Measurements from ENCODE around the gene EOMES.

The EOMES gene

DNA sequence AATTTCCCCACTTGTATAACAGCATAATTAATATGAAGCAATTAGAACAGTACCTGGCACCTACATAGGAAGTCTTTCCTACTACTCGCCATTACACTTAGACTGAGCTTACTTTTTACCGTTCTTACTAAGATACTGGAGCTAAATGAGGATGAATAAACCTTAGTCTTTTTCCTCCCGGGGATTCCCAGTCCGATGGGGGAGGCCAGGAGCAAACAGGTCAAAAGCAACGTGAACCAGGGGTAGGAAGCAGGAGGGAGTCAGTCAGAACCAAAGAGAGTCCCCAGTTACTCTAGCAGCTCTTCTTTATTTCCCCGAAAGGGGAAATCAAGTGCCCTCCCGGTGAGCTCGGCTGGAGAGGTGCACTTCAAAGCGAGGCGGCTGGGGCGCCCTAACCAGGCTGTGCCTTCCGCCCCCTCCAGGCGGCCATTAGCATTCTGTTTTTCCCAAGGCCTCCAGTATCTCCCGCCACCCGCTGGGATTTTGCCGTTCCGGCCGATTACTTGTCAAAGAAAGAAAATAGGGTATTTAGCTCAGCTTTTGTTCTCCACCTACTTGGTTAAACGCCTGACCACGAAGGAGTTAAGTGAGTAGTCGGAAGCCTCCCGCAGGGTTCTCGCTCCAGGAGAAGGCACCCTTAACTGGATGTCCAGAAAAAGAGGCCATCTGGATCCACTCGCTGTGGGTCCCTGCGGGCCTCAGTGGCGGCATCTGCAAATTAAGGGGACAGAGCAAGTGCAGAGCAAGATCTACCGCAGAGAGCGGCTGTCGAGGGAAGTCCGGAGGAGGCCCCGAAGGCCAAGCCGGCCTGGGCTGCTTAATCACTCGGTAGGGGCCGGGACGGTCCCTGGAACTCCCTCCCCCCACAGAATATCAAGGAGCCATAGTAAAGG lies 6.3 kb upstream of the EOMES start:
- Mint-ChIP-seq H3K27me3 (peaks cover 84% of the 10 kb centered on the region), H3K4me1 (ENCODE audit: low read depth) (peaks cover 48% of the 10 kb centered on the region), H3K9me3 (no peaks in the 10 kb centered on the region), H3K4me3 (peak overlapping the region; percentile 67), H3K36me3 (ENCODE audit: low read depth) (no peaks in the 10 kb centered on the region), H3K27ac (no peak overlapping the region)
- peak; percentile 49 for DNase-seq

DNA sequence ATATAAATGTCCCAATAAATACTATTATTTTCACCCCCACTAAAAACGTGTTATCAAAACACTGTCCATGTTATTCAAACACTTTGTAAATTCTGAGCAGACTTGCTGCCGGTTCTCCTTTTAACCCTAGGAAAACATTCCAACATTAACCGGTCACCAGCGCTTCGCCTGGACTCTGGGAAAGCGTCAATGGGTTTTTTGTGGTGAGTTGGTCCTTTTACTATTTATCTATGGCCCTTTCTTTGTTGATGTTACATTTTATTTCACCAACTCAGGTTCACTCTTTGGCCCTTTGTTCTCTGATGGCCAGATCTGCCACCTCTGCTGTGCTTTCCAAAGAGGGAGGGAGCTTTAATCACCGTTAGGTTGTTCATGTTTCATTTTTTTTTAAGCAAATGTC lies 4.1 kb upstream of the EOMES start:
- Mint-ChIP-seq H3K4me3 (no peak overlapping the region), H3K36me3 (ENCODE audit: low read depth) (no peaks in the 10 kb centered on the region), H3K9me3 (no peaks in the 10 kb centered on the region), H3K4me1 (ENCODE audit: low read depth) (peaks cover 59% of the 10 kb centered on the region), H3K27ac (no peak overlapping the region), H3K27me3 (peaks cover 90% of the 10 kb centered on the region)
- DNase-seq, result no peak

DNA sequence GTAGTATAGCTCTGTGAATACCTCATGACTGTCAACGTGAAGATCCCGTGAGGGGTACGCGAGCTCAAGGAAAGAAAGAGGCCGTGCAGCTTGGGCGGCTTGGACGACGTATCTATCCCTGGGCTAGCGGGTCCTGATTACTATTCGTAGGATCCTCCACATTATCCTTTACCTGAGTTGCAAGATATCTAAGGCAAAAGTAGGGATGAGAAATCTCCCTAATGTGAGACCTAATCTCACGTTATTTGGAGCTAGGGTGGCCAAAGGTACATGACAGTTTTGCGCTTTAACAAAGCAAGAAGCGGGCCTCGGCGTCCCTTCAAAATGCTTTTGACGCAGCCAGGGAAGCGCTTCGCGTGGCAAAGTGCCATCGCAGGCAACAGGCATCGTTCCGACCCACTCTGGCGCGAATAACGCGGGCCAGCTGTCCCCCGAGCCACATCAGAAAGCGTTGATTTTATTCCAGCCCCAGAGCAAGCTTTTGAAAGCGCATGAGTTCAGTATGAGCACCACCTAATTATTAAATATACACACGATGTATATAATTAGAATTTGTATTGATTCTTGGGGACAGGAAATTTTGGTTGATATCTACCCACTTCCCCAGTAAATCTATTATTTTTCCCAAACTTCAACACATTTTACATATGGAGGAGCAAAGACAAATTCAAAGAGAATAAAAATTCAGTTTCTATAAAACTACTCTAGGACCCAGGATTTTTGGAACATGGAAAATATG lies 2.5 kb upstream of the EOMES start:
- peaks cover 90% of the 10 kb centered on the region for H3K27me3 Mint-ChIP-seq
- H3K4me1 Mint-ChIP-seq (ENCODE audit: low read depth), result peaks cover 51% of the 10 kb centered on the region
- DNase-seq, result no peak
- H3K27ac Mint-ChIP-seq, result no peak overlapping the region
- peak overlapping the region; percentile 79 for H3K4me3 Mint-ChIP-seq
- no peaks in the 10 kb centered on the region for H3K9me3 Mint-ChIP-seq
- H3K36me3 Mint-ChIP-seq (ENCODE audit: low read depth), result no peaks in the 10 kb centered on the region

DNA sequence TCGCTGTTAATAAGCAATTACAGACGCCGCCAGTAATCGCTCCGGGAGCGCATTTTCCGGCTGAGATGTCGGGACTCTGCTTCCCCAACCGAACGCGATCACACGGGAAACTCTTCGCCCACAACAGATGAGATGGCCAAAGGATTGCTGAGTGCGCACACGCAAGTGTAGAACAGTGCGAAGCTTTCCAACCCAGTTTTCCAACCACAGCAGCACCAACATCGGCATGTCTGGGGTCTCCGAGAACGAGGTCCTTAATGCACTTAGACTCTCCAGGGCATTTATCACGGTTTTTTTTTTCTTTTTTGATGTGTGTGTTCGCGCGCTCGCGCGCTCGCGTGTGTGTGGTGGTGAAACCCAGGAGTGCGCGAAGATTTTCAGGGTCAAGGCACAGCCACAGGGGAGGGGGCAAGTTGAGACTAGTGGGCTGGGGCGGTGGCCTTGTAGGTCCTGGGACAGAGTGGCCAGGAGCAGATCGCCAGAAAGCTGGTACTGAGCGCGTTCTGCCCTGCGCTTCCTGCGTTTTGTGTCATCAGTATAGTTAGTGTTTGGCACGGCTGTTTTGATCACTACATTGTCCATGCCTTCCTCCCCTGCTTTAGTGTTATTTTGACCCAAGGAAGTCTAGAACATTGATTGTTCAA lies 1.8 kb upstream of the EOMES start:
- Mint-ChIP-seq H3K9me3 (no peaks in the 10 kb centered on the region), H3K36me3 (ENCODE audit: low read depth) (no peaks in the 10 kb centered on the region), H3K27me3 (peaks cover 87% of the 10 kb centered on the region), H3K4me3 (peak overlapping the region; percentile 79), H3K27ac (no peak overlapping the region), H3K4me1 (ENCODE audit: low read depth) (peaks cover 45% of the 10 kb centered on the region)
- DNase-seq, result peak; percentile 47

DNA sequence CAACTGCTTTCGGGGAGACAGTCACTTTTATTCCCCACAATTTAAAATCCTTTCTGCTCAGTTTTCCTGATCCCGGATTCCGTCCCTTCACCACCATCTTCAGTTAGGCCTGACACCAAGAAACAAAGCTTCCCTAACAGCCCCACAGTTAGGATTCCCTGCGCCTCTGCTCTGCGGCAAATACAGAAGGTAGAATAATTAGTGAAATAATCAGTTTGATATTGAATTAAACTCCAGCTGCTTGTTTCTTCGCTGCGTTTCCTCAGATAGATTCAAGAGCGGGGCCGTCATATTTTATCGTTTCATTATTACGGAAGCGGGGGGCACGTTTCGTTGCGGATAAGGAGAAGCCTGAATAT lies 1.3 kb upstream of the EOMES start:
- H3K4me3 Mint-ChIP-seq, result peak overlapping the region; percentile 79
- peaks cover 43% of the 10 kb centered on the region for H3K4me1 Mint-ChIP-seq (ENCODE audit: low read depth)
- H3K36me3 Mint-ChIP-seq (ENCODE audit: low read depth), result no peaks in the 10 kb centered on the region
- H3K27ac Mint-ChIP-seq, result peak overlapping the region; percentile 44
- no peak for DNase-seq
- peaks cover 82% of the 10 kb centered on the region for H3K27me3 Mint-ChIP-seq
- H3K9me3 Mint-ChIP-seq, result no peaks in the 10 kb centered on the region

DNA sequence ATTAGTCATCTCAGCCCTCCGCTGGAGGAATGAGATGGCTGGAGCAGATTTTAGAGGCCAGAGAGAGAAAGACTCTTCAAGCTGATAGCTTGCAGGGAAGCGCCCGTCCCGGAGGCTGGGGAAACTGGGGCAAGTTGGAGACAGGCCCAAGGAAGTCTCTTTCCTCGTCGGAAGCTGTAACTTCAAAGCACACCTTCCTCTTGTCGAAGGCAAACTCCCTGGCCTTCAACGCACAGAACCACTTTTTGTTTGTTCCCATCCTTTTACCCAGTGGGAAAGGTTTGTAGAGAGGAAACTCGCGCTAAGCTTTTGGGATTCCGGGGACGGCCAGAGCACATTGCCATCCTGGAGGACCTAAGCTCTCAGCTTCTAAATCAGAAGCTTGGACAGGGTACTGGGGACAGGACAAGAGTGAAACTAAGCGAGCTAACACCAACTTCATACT lies 900 bp upstream of the EOMES start:
- H3K36me3 Mint-ChIP-seq (ENCODE audit: low read depth), result no peaks in the 10 kb centered on the region
- peak overlapping the region; percentile 79 for H3K4me3 Mint-ChIP-seq
- H3K4me1 Mint-ChIP-seq (ENCODE audit: low read depth), result peaks cover 41% of the 10 kb centered on the region
- no peaks in the 10 kb centered on the region for H3K9me3 Mint-ChIP-seq
- peak overlapping the region; percentile 44 for H3K27ac Mint-ChIP-seq
- peaks cover 78% of the 10 kb centered on the region for H3K27me3 Mint-ChIP-seq
- DNase-seq, result peak; percentile 46

DNA sequence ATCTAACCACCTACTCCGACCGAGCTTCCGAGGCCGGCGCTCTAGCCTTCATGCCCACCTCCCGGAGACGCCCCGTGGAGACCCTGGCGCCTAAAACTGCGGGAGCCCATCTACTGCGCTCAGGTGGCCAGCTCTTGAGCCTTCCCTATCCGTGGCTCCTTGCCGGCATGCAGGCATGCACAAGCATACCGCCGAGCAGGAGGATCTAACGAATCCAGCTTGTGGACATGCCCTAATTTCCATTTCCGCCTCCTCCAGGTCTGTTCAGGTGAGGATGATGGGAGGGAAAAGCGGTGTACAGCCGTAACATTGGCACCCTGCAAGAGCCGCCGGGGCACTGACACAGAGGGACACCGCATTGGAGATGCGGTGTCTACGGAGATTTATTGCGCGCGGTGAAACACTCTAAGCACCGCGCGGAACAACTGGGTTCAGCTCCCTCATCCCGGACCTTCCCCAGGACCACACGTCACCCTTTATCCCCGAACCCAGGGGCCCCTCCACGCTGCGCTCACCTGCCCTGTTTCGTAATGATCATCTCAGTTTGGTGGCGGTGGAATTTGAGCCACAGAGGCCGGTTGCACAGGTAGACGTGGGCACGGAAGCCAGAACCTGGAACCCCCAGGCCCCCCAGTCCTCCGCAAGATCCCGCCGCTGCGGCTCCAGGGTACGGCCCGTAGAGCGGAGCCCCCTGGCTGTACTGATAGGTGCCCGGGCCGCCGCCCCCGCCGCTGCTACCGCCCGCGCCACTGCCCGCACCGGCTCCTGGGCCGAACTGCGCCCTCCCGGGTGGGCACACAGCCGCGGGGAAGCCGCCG lies 1.0 kb downstream of the EOMES start:
- peaks cover 68% of the 10 kb centered on the region for H3K27me3 Mint-ChIP-seq
- H3K27ac Mint-ChIP-seq, result peak overlapping the region; percentile 59
- H3K36me3 Mint-ChIP-seq (ENCODE audit: low read depth), result peaks cover 5% of the 10 kb centered on the region
- no peaks in the 10 kb centered on the region for H3K9me3 Mint-ChIP-seq
- H3K4me1 Mint-ChIP-seq (ENCODE audit: low read depth), result peaks cover 42% of the 10 kb centered on the region
- DNase-seq, result peak; percentile 57
- peak overlapping the region; percentile 80 for H3K4me3 Mint-ChIP-seq

DNA sequence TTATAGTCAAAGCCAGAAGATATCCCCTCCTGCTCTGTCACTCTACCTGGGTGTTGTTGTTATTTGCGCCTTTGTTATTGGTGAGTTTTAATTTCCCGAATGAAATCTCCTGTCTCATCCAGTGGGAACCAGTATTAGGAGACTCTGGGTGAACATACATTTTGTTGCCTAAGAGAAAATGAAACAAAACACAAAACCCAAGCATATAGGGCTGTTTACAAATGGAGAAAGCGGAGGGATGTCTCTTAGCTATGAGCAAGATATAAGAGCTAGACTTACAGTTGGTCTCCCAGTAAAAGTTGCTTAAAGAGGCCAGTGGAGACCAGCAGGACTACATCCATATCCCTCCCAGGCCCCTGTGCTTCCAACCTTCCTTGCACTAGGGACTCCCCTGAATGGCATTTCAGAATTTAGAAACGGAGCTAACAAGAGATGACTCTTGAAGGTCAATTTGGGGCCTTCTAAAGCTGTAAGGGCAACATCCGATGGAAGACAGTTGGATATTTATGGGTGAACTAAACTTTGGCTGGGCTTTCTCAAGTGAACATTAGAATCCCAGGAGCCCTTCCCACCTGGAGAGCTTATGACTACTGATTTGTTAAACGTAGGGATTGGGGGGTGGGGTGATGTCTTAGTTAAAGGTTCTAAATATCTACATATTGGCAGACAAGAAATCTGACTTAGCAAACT lies 2.7 kb downstream of the EOMES start:
- no peaks in the 10 kb centered on the region for H3K9me3 Mint-ChIP-seq
- H3K4me3 Mint-ChIP-seq, result peak overlapping the region; percentile 80
- H3K27me3 Mint-ChIP-seq, result peaks cover 66% of the 10 kb centered on the region
- peaks cover 5% of the 10 kb centered on the region for H3K36me3 Mint-ChIP-seq (ENCODE audit: low read depth)
- H3K4me1 Mint-ChIP-seq (ENCODE audit: low read depth), result peaks cover 48% of the 10 kb centered on the region
- DNase-seq, result no peak
- peak overlapping the region; percentile 60 for H3K27ac Mint-ChIP-seq

DNA sequence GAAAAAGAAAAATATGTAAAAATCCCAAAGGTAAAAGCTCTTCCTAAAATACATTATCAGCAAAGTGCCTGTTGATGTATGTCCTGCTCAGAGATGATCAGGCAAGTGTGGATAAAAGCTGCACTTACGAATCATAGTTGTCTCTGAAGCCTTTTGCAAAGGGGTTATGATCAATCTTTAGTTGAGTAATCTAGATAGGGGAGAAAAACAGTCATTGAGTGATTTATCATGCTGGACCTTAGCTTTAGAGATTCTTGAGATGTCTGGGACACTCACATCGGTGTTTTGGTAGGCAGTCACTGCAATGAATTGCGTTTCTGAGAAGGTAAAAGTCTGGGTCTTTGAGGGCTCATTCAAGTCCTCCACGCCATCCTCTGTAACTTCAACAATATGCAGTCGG lies 3.7 kb downstream of the EOMES start:
- H3K4me3 Mint-ChIP-seq, result peak overlapping the region; percentile 33
- H3K4me1 Mint-ChIP-seq (ENCODE audit: low read depth), result peaks cover 48% of the 10 kb centered on the region
- H3K27me3 Mint-ChIP-seq, result peaks cover 66% of the 10 kb centered on the region
- H3K9me3 Mint-ChIP-seq, result no peaks in the 10 kb centered on the region
- no peak overlapping the region for H3K27ac Mint-ChIP-seq
- no peak for DNase-seq
- peaks cover 5% of the 10 kb centered on the region for H3K36me3 Mint-ChIP-seq (ENCODE audit: low read depth)

DNA sequence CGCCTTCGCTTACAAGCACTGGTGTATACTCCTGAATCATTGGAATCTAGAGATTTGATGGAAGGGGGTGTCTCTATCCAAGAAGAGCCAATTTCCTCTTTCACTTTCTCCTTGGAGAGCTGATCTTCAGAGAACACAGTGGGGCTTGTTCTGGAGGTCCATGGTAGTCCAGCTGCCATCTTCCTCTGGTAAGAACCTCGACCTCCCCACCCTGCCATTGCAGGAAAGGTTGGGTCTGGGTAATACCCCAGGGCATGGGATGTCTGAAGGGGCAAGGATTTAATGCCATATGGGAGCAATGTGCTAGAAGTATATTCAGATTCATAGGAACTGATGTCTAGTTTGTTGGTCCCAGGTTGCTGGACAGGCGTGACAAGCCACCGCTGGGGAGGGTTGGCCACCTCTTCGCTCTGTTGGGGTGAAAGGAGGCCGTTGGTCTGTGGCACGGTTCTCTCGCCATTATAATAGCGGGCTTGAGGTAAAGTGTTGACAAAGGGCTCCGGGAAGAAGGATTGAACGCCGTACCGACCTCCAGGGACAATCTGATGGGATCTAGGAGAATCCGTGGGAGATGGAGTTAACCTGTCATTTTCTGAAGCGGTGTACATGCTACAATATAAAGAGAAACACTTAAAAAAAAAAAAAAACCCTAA lies 4.8 kb downstream of the EOMES start:
- Mint-ChIP-seq H3K27ac (peak overlapping the region; percentile 32), H3K4me3 (peak overlapping the region; percentile 33), H3K4me1 (ENCODE audit: low read depth) (peaks cover 45% of the 10 kb centered on the region), H3K9me3 (no peaks in the 10 kb centered on the region), H3K27me3 (peaks cover 68% of the 10 kb centered on the region), H3K36me3 (ENCODE audit: low read depth) (peaks cover 5% of the 10 kb centered on the region)
- no peak for DNase-seq

DNA sequence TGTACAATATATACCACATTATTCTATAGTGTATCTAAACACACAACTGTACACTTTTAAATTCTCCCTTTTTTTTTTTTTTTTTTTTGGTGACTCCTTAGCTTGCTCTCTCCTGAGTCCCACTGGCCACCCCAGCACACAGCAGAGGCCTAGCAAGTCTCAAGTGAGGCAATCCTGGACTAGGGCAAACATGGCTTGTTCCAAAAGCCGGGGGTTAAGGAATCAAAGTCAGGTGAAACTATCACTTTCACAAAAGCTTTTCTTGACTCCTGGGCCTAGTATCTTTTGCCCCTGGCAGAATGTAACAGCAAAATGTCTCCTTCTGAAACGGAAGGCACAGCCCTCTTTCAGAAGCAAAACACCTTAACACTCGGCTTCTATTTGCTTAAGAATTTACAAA lies 5.8 kb downstream of the EOMES start:
- Mint-ChIP-seq H3K4me1 (ENCODE audit: low read depth) (peaks cover 47% of the 10 kb centered on the region), H3K4me3 (no peak overlapping the region), H3K27ac (no peak overlapping the region)

DNA sequence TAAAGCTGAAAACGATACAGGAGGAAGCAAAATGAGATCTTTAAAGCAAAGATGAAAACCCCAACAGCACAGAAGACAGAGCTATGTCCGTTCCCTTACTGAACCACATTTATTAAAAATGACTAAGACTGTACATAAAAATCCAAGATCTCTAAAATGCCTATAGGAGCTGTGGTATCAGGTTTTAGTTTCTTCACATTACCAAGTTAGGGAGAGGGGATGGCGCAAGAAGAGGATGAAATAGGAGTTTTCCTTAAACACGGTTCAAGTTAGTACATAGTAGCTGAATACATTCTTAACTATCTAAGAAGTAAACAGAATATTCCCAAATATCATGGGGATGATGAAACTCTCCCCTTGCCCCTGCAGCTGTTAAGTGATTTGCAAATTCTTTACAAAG lies 6.3 kb downstream of the EOMES start:
- no peak for DNase-seq
- Mint-ChIP-seq H3K4me3 (peak overlapping the region; percentile 0), H3K27me3 (peaks cover 64% of the 10 kb centered on the region), H3K36me3 (ENCODE audit: low read depth) (peaks cover 5% of the 10 kb centered on the region), H3K4me1 (ENCODE audit: low read depth) (peaks cover 43% of the 10 kb centered on the region), H3K27ac (no peak overlapping the region), H3K9me3 (no peaks in the 10 kb centered on the region)

More for the DNA sequence above, 5.8 kb downstream of the EOMES start:
- peaks cover 5% of the 10 kb centered on the region for H3K36me3 Mint-ChIP-seq (ENCODE audit: low read depth)
- peaks cover 66% of the 10 kb centered on the region for H3K27me3 Mint-ChIP-seq
- no peak for DNase-seq
- H3K9me3 Mint-ChIP-seq, result no peaks in the 10 kb centered on the region

DNA sequence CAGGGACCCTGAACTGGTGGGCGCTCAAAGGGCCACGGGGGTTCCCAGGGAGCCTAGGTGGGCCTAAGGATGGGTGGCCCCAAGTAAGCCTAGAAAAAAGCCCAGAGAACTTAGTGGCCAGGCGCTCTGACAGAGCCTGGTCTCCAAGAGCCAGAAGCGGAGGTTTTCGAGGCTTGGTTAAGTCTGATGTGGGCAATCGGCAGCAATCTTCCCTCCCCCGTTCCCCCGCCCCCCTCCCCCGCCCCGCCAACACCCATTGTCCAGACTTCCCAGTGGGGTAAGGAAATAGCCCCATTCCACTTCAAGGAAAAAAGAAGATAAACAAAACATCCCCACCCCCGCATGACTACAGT lies 6.7 kb downstream of the EOMES start:
- H3K4me1 Mint-ChIP-seq (ENCODE audit: low read depth), result peaks cover 40% of the 10 kb centered on the region

More for the DNA sequence above, 6.7 kb downstream of the EOMES start:
- no peak for DNase-seq
- no peak overlapping the region for H3K27ac Mint-ChIP-seq
- H3K27me3 Mint-ChIP-seq, result peaks cover 61% of the 10 kb centered on the region
- peak overlapping the region; percentile 82 for H3K4me3 Mint-ChIP-seq
- H3K36me3 Mint-ChIP-seq (ENCODE audit: low read depth), result peaks cover 5% of the 10 kb centered on the region
- no peaks in the 10 kb centered on the region for H3K9me3 Mint-ChIP-seq
